ENCODE measurements around the gene TMEM131. TPM values are rescaled to one million over a fixed set of nuclear protein-coding genes. Genes with fewer than 3 reads are reported as not detected.

The TMEM131 gene
- total and polyA plus RNA-seq, 2 of the 8 experiments (the other 6 are each of a cell fraction or from before 2014, with no cell fraction given) = 9.7 to 22.9 TPM

DNA sequence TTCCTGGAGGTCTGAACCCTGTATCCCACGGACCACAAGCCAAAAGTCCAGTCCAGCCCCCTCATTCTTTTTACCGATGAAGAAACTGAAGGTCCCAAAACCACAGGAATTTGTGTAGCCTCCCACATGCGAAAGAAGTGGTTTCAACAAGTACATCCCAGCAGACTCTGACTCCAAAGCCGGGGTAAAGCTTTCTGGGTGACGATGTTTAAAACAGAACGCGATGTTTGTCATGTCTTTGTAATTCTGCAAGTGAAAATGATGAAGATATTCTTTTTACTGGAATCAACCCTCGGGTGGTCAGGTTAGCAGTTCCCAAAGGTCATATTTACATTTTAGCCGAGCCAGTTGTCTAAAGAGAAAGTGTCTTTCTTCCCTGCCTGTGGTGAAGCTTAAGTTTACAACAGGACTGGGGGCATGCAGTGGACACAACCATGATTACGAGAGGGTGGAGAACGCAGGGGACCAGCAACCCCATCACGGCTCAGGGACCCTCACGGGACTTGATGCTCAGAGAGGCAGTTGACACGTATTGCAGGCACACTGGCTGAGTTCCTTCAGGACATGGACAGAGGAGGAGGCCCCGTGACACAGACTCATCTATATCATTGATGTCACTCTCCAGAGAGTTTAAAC, 17.8 kb upstream of the TMEM131 start (continued):
- TF ChIP-seq, protein P1, sequence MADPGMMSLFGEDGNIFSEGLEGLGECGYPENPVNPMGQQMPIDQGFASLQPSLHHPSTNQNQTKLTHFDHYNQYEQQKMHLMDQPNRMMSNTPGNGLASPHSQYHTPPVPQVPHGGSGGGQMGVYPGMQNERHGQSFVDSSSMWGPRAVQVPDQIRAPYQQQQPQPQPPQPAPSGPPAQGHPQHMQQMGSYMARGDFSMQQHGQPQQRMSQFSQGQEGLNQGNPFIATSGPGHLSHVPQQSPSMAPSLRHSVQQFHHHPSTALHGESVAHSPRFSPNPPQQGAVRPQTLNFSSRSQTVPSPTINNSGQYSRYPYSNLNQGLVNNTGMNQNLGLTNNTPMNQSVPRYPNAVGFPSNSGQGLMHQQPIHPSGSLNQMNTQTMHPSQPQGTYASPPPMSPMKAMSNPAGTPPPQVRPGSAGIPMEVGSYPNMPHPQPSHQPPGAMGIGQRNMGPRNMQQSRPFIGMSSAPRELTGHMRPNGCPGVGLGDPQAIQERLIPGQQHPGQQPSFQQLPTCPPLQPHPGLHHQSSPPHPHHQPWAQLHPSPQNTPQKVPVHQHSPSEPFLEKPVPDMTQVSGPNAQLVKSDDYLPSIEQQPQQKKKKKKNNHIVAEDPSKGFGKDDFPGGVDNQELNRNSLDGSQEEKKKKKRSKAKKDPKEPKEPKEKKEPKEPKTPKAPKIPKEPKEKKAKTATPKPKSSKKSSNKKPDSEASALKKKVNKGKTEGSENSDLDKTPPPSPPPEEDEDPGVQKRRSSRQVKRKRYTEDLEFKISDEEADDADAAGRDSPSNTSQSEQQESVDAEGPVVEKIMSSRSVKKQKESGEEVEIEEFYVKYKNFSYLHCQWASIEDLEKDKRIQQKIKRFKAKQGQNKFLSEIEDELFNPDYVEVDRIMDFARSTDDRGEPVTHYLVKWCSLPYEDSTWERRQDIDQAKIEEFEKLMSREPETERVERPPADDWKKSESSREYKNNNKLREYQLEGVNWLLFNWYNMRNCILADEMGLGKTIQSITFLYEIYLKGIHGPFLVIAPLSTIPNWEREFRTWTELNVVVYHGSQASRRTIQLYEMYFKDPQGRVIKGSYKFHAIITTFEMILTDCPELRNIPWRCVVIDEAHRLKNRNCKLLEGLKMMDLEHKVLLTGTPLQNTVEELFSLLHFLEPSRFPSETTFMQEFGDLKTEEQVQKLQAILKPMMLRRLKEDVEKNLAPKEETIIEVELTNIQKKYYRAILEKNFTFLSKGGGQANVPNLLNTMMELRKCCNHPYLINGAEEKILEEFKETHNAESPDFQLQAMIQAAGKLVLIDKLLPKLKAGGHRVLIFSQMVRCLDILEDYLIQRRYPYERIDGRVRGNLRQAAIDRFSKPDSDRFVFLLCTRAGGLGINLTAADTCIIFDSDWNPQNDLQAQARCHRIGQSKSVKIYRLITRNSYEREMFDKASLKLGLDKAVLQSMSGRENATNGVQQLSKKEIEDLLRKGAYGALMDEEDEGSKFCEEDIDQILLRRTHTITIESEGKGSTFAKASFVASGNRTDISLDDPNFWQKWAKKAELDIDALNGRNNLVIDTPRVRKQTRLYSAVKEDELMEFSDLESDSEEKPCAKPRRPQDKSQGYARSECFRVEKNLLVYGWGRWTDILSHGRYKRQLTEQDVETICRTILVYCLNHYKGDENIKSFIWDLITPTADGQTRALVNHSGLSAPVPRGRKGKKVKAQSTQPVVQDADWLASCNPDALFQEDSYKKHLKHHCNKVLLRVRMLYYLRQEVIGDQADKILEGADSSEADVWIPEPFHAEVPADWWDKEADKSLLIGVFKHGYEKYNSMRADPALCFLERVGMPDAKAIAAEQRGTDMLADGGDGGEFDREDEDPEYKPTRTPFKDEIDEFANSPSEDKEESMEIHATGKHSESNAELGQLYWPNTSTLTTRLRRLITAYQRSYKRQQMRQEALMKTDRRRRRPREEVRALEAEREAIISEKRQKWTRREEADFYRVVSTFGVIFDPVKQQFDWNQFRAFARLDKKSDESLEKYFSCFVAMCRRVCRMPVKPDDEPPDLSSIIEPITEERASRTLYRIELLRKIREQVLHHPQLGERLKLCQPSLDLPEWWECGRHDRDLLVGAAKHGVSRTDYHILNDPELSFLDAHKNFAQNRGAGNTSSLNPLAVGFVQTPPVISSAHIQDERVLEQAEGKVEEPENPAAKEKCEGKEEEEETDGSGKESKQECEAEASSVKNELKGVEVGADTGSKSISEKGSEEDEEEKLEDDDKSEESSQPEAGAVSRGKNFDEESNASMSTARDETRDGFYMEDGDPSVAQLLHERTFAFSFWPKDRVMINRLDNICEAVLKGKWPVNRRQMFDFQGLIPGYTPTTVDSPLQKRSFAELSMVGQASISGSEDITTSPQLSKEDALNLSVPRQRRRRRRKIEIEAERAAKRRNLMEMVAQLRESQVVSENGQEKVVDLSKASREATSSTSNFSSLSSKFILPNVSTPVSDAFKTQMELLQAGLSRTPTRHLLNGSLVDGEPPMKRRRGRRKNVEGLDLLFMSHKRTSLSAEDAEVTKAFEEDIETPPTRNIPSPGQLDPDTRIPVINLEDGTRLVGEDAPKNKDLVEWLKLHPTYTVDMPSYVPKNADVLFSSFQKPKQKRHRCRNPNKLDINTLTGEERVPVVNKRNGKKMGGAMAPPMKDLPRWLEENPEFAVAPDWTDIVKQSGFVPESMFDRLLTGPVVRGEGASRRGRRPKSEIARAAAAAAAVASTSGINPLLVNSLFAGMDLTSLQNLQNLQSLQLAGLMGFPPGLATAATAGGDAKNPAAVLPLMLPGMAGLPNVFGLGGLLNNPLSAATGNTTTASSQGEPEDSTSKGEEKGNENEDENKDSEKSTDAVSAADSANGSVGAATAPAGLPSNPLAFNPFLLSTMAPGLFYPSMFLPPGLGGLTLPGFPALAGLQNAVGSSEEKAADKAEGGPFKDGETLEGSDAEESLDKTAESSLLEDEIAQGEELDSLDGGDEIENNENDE (IDR thresholded peaks at IDR 0.05; ENCODE audit: insufficient replicate concordance, low read length) = no peak
- TF ChIP-seq RXRA (IDR thresholded peaks at IDR 0.05; ENCODE audit: insufficient read depth, low read depth, low read length) (no peak), TBP (IDR thresholded peaks at IDR 0.05; ENCODE audit: low read depth, low read length) (no peak), FOSL1 (IDR thresholded peaks at IDR 0.05; ENCODE audit: insufficient read depth, low read depth, low read length) (no peak), TAF1 (IDR thresholded peaks at IDR 0.05; ENCODE audit: low read depth, low read length) (no peak), BCL11A (IDR thresholded peaks at IDR 0.05; ENCODE audit: low read depth in 2 of 2, low read length in 2 of 2) (no peak), EGR1 (IDR thresholded peaks at IDR 0.05; ENCODE audit: borderline replicate concordance, low read depth, low read length) (no peak), JUND (IDR thresholded peaks at IDR 0.05; ENCODE audit: low read length) (no peak), SIX5 (IDR thresholded peaks at IDR 0.05; ENCODE audit: low read depth, low read length) (no peak)
- TF ChIP-seq, protein P2, sequence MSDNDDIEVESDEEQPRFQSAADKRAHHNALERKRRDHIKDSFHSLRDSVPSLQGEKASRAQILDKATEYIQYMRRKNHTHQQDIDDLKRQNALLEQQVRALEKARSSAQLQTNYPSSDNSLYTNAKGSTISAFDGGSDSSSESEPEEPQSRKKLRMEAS (IDR thresholded peaks at IDR 0.05) = no peak

Measured in H1 (cell line).